Effector memory CD8-positive, alpha-beta T cell (primary cell): ENCODE measurements around the gene RBM10.
A peak's percentile ranks its signal among the peaks of the same experiment; 100 is the strongest.

ENCODE experiments used
- ATAC-seq: fragments of 150-1000 bp; cut with Tn5 transposase; replicated peaks from 2 replicates; pipeline ENCODE4 v1.10.0; 2021; ENCODE audit warnings: mild to moderate bottlenecking, moderate library complexity
- DNase-seq, 3 experiments: peaks; one replicate each; pipeline ENCODE4 v3.0.0; 2021
- H3K27ac Mint-ChIP-seq, 2 donors: one replicate each; pipeline ENCODE4 v1.8.0; 2022; ENCODE audit warnings: mild to moderate bottlenecking in 2 of 2, mixed read lengths in 2 of 2, moderate library complexity in 2 of 2
- H3K27me3 Mint-ChIP-seq, 2 donors: one replicate each; pipeline ENCODE4 v1.8.0; 2022; ENCODE audit warnings: mixed read lengths in 2 of 2
- H3K36me3 Mint-ChIP-seq: one replicate; pipeline ENCODE4 v1.8.0; 2022; ENCODE audit warnings: mild to moderate bottlenecking, moderate library complexity, mixed read lengths; ENCODE audit not compliant: insufficient read depth
- H3K4me1 Mint-ChIP-seq, 2 donors: one replicate each; pipeline ENCODE4 v1.8.0; 2022; ENCODE audit warnings: low read depth in 2 of 2, mixed read lengths in 2 of 2
- H3K4me3 Mint-ChIP-seq, 2 donors: one replicate each; pipeline ENCODE4 v1.8.0; 2022; ENCODE audit warnings: mild to moderate bottlenecking in 2 of 2, mixed read lengths in 2 of 2, moderate library complexity in 2 of 2
- H3K9me3 Mint-ChIP-seq, 2 donors: one replicate each; pipeline ENCODE4 v1.8.0; 2022; ENCODE audit warnings: mixed read lengths in 2 of 2

Gene RBM10

GRCh38 chrX:47202316-47202715, 57.3 kb downstream of the RBM10 start:
- H3K4me3 Mint-ChIP-seq: no peak overlapping the region
- no peaks in the 10 kb centered on the region for H3K9me3 Mint-ChIP-seq
- no peak for DNase-seq
- H3K27ac Mint-ChIP-seq: peak overlapping the region in 1 of 2 donors; percentile 38
- H3K4me1 Mint-ChIP-seq: peaks cover 2 to 7% of the 10 kb centered on the region in 2 donors
- no peak for ATAC-seq
- no peaks in the 10 kb centered on the region for H3K27me3 Mint-ChIP-seq
- peaks cover 74% of the 10 kb centered on the region for H3K36me3 Mint-ChIP-seq

GRCh38 chrX:47202877-47203276, 57.9 kb downstream of the RBM10 start:
- Mint-ChIP-seq H3K27me3 (no peaks in the 10 kb centered on the region), H3K27ac (no peak overlapping the region), H3K9me3 (no peaks in the 10 kb centered on the region), H3K36me3 (peaks cover 72% of the 10 kb centered on the region), H3K4me3 (no peak overlapping the region), H3K4me1 (peaks cover 0 to 4% of the 10 kb centered on the region in 2 donors)
- ATAC-seq (no peak), DNase-seq (no peak)

GRCh38 chrX:47204970-47205369, 59.9 kb downstream of the RBM10 start:
- H3K4me3 Mint-ChIP-seq: no peak overlapping the region
- ATAC-seq: no peak
- H3K27me3 Mint-ChIP-seq: no peaks in the 10 kb centered on the region
- H3K27ac Mint-ChIP-seq: no peak overlapping the region
- no peaks in the 10 kb centered on the region for H3K4me1 Mint-ChIP-seq
- H3K36me3 Mint-ChIP-seq: peaks cover 70% of the 10 kb centered on the region
- H3K9me3 Mint-ChIP-seq: no peaks in the 10 kb centered on the region
- DNase-seq: no peak

- DNase-seq: no peak
- Mint-ChIP-seq H3K27ac (no peak overlapping the region), H3K4me1 (peaks cover 0 to under 1% of the 10 kb centered on the region in 2 donors), H3K4me3 (no peak overlapping the region), H3K27me3 (no peaks in the 10 kb centered on the region), H3K9me3 (no peaks in the 10 kb centered on the region), H3K36me3 (peaks cover 57% of the 10 kb centered on the region)
- ATAC-seq: no peak
Observed at GRCh38 chrX:47206316-47206715, 61.3 kb downstream of the RBM10 start.

- no peak for ATAC-seq
- DNase-seq: no peak
- peaks cover 54% of the 10 kb centered on the region for H3K36me3 Mint-ChIP-seq
- H3K9me3 Mint-ChIP-seq: no peaks in the 10 kb centered on the region
- H3K4me1 Mint-ChIP-seq: peaks cover 0 to 2% of the 10 kb centered on the region in 2 donors
- no peak overlapping the region for H3K4me3 Mint-ChIP-seq
- H3K27ac Mint-ChIP-seq: no peak overlapping the region
- H3K27me3 Mint-ChIP-seq: no peaks in the 10 kb centered on the region
Observed at GRCh38 chrX:47208108-47208507, 63.1 kb downstream of the RBM10 start.

- Mint-ChIP-seq H3K36me3 (peaks cover 47% of the 10 kb centered on the region), H3K4me1 (peaks cover 0 to 4% of the 10 kb centered on the region in 2 donors), H3K9me3 (no peaks in the 10 kb centered on the region), H3K27ac (no peak overlapping the region), H3K27me3 (no peaks in the 10 kb centered on the region), H3K4me3 (no peak overlapping the region)
- DNase-seq: no peak
- ATAC-seq: no peak
Observed at GRCh38 chrX:47209508-47210238, 64.7 kb downstream of the RBM10 start.

- Mint-ChIP-seq H3K27me3 (no peaks in the 10 kb centered on the region), H3K27ac (peak overlapping the region in 1 of 2 donors; percentile 77)
Observed at GRCh38 chrX:47210661-47211425, 65.8 kb downstream of the RBM10 start.

GRCh38 chrX:47212381-47213293, 67.6 kb downstream of the RBM10 start:
- ATAC-seq (no peak), DNase-seq (no peak)
- no peaks in the 10 kb centered on the region for H3K9me3 Mint-ChIP-seq
- H3K27ac Mint-ChIP-seq: peak overlapping the region in 1 of 2 donors; percentile 77
- no peak overlapping the region for H3K4me3 Mint-ChIP-seq
- peaks cover 8 to 16% of the 10 kb centered on the region in 2 donors for H3K4me1 Mint-ChIP-seq
- no peaks in the 10 kb centered on the region for H3K27me3 Mint-ChIP-seq
- H3K36me3 Mint-ChIP-seq: peaks cover 39% of the 10 kb centered on the region

More at GRCh38 chrX:47210661-47211425, 65.8 kb downstream of the RBM10 start:
- Mint-ChIP-seq H3K4me1 (peaks cover 0 to 4% of the 10 kb centered on the region in 2 donors), H3K4me3 (no peak overlapping the region), H3K9me3 (no peaks in the 10 kb centered on the region), H3K36me3 (peaks cover 48% of the 10 kb centered on the region)
- no peak for ATAC-seq
- DNase-seq: no peak

GRCh38 chrX:47214435-47215077, 69.5 kb downstream of the RBM10 start:
- no peak for ATAC-seq
- H3K36me3 Mint-ChIP-seq: peaks cover 42% of the 10 kb centered on the region
- DNase-seq: no peak
- H3K27me3 Mint-ChIP-seq: no peaks in the 10 kb centered on the region
- H3K4me1 Mint-ChIP-seq: peaks cover 12 to 24% of the 10 kb centered on the region in 2 donors
- H3K27ac Mint-ChIP-seq: peak overlapping the region in 1 of 2 donors; percentile 35
- no peak overlapping the region for H3K4me3 Mint-ChIP-seq
- H3K9me3 Mint-ChIP-seq: no peaks in the 10 kb centered on the region

- DNase-seq (no peak), ATAC-seq (no peak)
- Mint-ChIP-seq H3K4me3 (no peak overlapping the region), H3K4me1 (peaks cover 20 to 32% of the 10 kb centered on the region in 2 donors), H3K9me3 (no peaks in the 10 kb centered on the region), H3K27ac (peak overlapping the region in 1 of 2 donors; percentile 99), H3K36me3 (peaks cover 48% of the 10 kb centered on the region), H3K27me3 (no peaks in the 10 kb centered on the region)
Observed at GRCh38 chrX:47215291-47215900, 70.4 kb downstream of the RBM10 start.

GRCh38 chrX:47216393-47216925, 71.4 kb downstream of the RBM10 start:
- ATAC-seq (no peak), DNase-seq (no peak)
- Mint-ChIP-seq H3K4me3 (peak overlapping the region; percentile 89), H3K27ac (peak overlapping the region; percentile 99), H3K27me3 (no peaks in the 10 kb centered on the region), H3K9me3 (no peaks in the 10 kb centered on the region), H3K36me3 (peaks cover 57% of the 10 kb centered on the region), H3K4me1 (peaks cover 27 to 37% of the 10 kb centered on the region in 2 donors)

- H3K4me1 Mint-ChIP-seq: peaks cover 33 to 40% of the 10 kb centered on the region in 2 donors
- peak overlapping the region; percentile 89 for H3K4me3 Mint-ChIP-seq
- H3K36me3 Mint-ChIP-seq: peaks cover 54% of the 10 kb centered on the region
- peak overlapping the region; percentile 99 for H3K27ac Mint-ChIP-seq
- H3K27me3 Mint-ChIP-seq: no peaks in the 10 kb centered on the region
- H3K9me3 Mint-ChIP-seq: no peaks in the 10 kb centered on the region
- ATAC-seq (no peak), DNase-seq (no peak)
Observed at GRCh38 chrX:47217121-47217851, 72.3 kb downstream of the RBM10 start.
